Adrenal gland (tissue), 12 donors: Measurements from ENCODE around the gene IL31. TPM values are rescaled to one million over a fixed set of nuclear protein-coding genes. Genes with fewer than 3 reads are reported as not detected.

Experiments
- DNase-seq, 7 donors: peaks; one replicate each; pipeline ENCODE4 v3.0.0-alpha.2; 2019 to 2020
- H3K27ac ChIP-seq, 5 donors: fragments of 200-600 bp; sonication (generic) in 4 of 5; 1 replicate in 3 of 5; 2 replicates in 2 of 5; pipeline versions ENCODE4 v1.5.1 to v1.8.0; 2016 to 2020; ENCODE audit warnings: mild to moderate bottlenecking in 1 of 5
- H3K27me3 ChIP-seq: fragments of 200-600 bp; 2 replicates; pipeline ENCODE4 v1.8.0; 2021
- H3K36me3 ChIP-seq, 2 donors: fragments of 200-600 bp; replicated peaks in 1 of 2; 1 replicate in 1 of 2; 2 replicates in 1 of 2; pipeline versions ENCODE4 v1.5.1 to v1.8.0; 2018 to 2022
- H3K4me1 ChIP-seq, 2 donors: fragments of 200-600 bp; replicated peaks in 1 of 2; 1 replicate in 1 of 2; 2 replicates in 1 of 2; pipeline versions ENCODE4 v1.5.1 to v1.8.0; 2018 to 2021
- H3K4me3 ChIP-seq, 4 donors: fragments of 200-600 bp; sonication (generic) in 3 of 4; one replicate each; pipeline ENCODE4 v1.5.1; 2016 to 2018
- H3K9me3 ChIP-seq, 3 donors: fragments of 200-600 bp; sonication (generic) in 1 of 3; replicated peaks in 1 of 3; 1 replicate in 2 of 3; 2 replicates in 1 of 3; pipeline versions ENCODE4 v1.5.1 to v1.8.0; 2016 to 2021
- CTCF ChIP-seq, 6 experiments: fragments of 450-650 bp in 4 of 6; fragments of 200-600 bp in 2 of 6; sonication (generic) in 1 of 6; IDR thresholded peaks; 1 replicate in 5 of 6; 2 replicates in 1 of 6; pipeline versions ENCODE4 v1.5.1 to v1.8.0; 2016 to 2021; ENCODE audit warnings: antibody characterized with exemption in 6 of 6, mild to moderate bottlenecking in 2 of 6, moderate library complexity in 1 of 6
- POLR2A ChIP-seq, 2 donors: fragments of 450-650 bp; IDR thresholded peaks; one replicate each; pipeline ENCODE4 v1.6.1; 2017; ENCODE audit warnings: antibody characterized with exemption in 2 of 2, mild to moderate bottlenecking in 2 of 2, moderate library complexity in 1 of 2
- WGBS, 4 donors: extraction: QIAGEN DNeasy Blood & Tissue Kit in 2 of 4; methylation state at CpG; one replicate each; pipeline versions ENCODE4 v1.1.5 to v1.1.7; 2013 to 2017; 5-methylcytosine and 5-hydroxymethylcytosine counted together
- intact Hi-C, 2 donors: fragments of 100-400 bp; cut with DNase I; formaldehyde crosslinking; loops; one replicate each; pipeline versions ENCODE4 v1.14.1 to v1.15.0; 2022 to 2023
- polyA plus RNA-seq, 3 donors: library from polyadenylated mRNA; stranded (reverse); fragments of 200-250 nt in 2 of 3; fragments of 350-450 nt in 1 of 3; fragmentation: Illumina TruSeq in 1 of 3; extraction: RNeasy Lipid Tissue Mini Kit (QIAGEN cat#74804) in 1 of 3; gene quantifications; one replicate each; pipeline ENCODE4 v1.2.3, GENCODE V29; 2013 to 2014
- total RNA-seq, 9 donors: library from RNA; depleted of rRNA in 4 of 9; stranded (reverse); fragments of >200 nt in 4 of 9; fragments of 120-200 nt in 1 of 9; fragmentation: NEBNext Ultra II Directional in 1 of 9; extraction: Animal tissue kit (Norgen Biotek cat#: 25700) in 1 of 9; gene quantifications; one replicate each; pipeline versions ENCODE4 v1.1.0 to v1.2.4, GENCODE V29; 2013 to 2023
- donor health status: healthy with polysubstance abuse.
- donor health status: Bipolar disorder and iron deficiency.
- donor health status: DM: yes; HTN: yes; CAD: no.
- donor health status: DM: no; HTN: no; CAD: no.
- donor health status: DM: no; HTN: no; CAD: no.
- donor health status: DM: yes; HTN: yes; CAD: no.

IL31 gene
- total and polyA plus RNA-seq, 12 donors = not detected

GRCh38 chr12:122144885-122145284 lies 29.1 kb downstream of the IL31 start:
- TF ChIP-seq CTCF (IDR thresholded peaks at IDR 0.05) = no peak
- TF ChIP-seq POLR2A (IDR thresholded peaks at IDR 0.05) = no peak
- no peak overlapping the region for H3K4me3 ChIP-seq
- DNase-seq = no peak
- H3K9me3 ChIP-seq = no peaks in the 10 kb centered on the region
- H3K4me1 ChIP-seq = no peaks in the 10 kb centered on the region
- 87 to 93% (median 93%) methylated on average over 12 of the region's 12 CpGs for WGBS, 4 donors
- no peaks in the 10 kb centered on the region for H3K27me3 ChIP-seq
- no peak overlapping the region for H3K27ac ChIP-seq
- intact Hi-C loops = no loop called here
- H3K36me3 ChIP-seq = peaks cover 0 to 38% of the 10 kb centered on the region in 2 donors

DNA sequence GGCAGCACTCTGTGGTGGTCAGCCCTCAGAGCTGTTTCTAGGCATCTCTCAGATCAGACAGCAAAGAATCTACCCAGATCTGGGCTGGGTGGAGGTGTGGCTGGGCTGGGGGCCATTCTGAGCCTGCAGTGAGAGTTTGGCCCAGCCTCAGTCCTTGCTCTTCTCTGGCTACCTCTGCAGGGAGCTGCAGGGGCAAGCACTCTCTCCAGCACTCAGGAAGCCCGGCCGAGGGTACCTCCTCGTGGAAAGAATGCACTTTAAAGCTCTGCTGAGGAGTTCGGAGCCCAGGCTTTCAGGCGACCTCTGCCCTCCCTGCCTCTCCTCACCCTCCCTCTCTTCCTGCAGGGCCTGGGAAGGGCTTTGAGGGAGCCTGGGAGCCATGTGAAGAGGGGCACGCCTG lies 31.2 kb downstream of the IL31 start:
- DNase-seq = no peak
- Histone ChIP-seq H3K27ac (no peak overlapping the region), H3K4me1 (no peaks in the 10 kb centered on the region), H3K4me3 (no peak overlapping the region), H3K9me3 (no peaks in the 10 kb centered on the region), H3K36me3 (peaks cover 0 to 57% of the 10 kb centered on the region in 2 donors), H3K27me3 (no peaks in the 10 kb centered on the region)
- no peak for TF ChIP-seq POLR2A (IDR thresholded peaks at IDR 0.05)
- TF ChIP-seq CTCF (IDR thresholded peaks at IDR 0.05) = no peak
- WGBS, 4 donors = 47 to 70% (median 65%) methylated on average over 1 to 6 of the region's 6 CpGs
- intact Hi-C loops = no loop called here

DNA sequence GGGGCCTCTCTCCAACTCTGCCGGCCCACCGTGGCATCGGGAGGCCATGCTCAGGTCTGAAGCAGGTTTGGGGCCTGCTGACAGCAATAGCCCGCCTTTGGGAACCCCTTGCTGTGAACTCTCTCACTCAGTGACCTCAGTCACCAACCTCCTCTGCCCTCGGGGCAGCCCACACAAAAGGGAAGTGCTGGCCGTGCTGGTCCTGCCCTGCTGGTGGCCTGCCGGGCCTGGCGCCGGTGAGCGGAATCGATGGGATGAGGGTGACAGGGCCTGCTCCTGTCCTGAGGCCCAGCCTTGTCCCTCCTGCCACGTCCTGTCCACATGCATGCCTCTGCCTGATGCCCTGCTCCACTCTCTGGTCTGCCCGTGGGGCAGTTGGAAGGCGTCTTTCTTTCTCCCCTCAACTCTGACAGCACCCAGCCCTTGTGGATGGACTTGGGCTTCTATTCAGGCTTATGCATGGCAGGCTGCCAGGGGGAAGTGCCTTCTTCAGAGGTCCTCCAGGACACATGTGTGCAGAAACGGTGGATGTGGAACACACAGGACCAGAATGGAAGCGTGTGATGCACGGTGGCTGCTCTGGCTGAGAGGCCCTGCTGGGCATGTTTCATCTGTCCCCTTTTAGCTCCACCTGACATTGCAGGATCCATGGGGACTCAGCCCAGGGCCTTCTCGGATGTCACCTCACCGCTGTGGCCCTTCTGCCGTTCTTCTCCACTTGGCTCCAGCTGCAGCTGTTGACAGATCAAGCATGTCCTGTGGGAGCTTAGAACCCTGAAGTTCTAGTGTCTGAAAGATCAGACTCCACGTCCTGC lies 31.9 kb downstream of the IL31 start:
- intact Hi-C loops = no loop called here
- no peak for TF ChIP-seq CTCF (IDR thresholded peaks at IDR 0.05)
- TF ChIP-seq POLR2A (IDR thresholded peaks at IDR 0.05) = no peak
- Histone ChIP-seq H3K27me3 (no peaks in the 10 kb centered on the region), H3K27ac (no peak overlapping the region), H3K9me3 (no peaks in the 10 kb centered on the region), H3K4me3 (no peak overlapping the region), H3K36me3 (peaks cover 0 to 65% of the 10 kb centered on the region in 2 donors), H3K4me1 (no peaks in the 10 kb centered on the region)
- 84 to 91% (median 90%) methylated on average over 10 to 21 of the region's 21 CpGs for WGBS, 4 donors
- DNase-seq = no peak

DNA sequence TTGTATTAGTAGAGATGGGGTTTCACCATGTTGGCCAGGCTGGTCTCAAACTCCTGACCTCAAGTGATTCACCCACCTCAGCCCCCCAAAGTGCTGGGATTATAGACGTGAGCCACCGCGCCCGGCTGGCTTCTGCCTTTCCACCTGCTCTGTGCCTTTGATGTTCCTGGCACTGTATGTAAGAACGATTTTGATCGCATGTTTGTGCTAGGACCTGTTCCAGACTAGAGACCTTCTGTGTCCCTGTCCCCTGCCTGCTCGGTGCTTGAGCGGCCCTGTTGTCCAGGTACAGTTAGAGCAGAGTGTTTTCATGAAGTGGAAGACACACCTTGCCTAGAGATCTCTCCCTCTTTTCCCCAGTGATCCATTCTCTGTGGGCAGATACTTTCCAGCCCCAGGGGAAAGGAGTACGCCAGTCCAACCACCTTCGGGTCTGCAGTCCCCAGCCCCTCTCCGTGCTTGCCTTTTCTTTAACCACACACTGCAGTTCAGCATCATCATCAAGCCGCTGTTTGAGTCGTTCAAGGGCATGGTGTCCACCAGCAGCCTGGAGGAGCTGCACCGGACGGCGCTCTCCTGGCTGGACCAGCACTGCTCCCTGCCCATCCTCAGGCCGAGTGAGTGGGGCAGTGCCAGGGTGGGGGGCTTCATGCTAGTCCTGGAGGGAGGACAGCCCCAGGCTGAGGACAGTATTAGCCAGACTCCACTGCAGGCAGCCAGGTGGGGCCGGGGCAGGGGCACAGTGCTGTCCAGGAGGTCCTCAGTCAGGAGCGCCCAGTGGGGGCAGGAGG lies 33.4 kb downstream of the IL31 start:
- Histone ChIP-seq H3K36me3 (peaks cover 0 to 77% of the 10 kb centered on the region in 2 donors), H3K4me1 (no peaks in the 10 kb centered on the region), H3K27ac (no peak overlapping the region), H3K9me3 (no peaks in the 10 kb centered on the region), H3K27me3 (no peaks in the 10 kb centered on the region), H3K4me3 (no peak overlapping the region)
- TF ChIP-seq POLR2A (IDR thresholded peaks at IDR 0.05) = no peak
- TF ChIP-seq CTCF (IDR thresholded peaks at IDR 0.05) = no peak
- WGBS, 4 donors = 91 to 96% (median 95%) methylated on average over 19 of the region's 19 CpGs
- intact Hi-C loops = no loop called here
- peak in 1 of 7 donors; percentile 15 for DNase-seq
